A549 (cell line): ENCODE results near the gene SENP7. TPM values are rescaled to one million over a fixed set of nuclear protein-coding genes. Genes with fewer than 3 reads are reported as not detected.

Experiments
- ATAC-seq, 2 experiments: fragments of 200-7000 bp in 1 of 2; fragments of >200 bp in 1 of 2; cut with Nextera tagmentation in 1 of 2; cut with Tn5 transposase in 1 of 2; 3 replicates each; pipeline versions ENCODE4 v1.8.0 to v1.9.1; 2018 to 2020; ENCODE audit warnings: mild to moderate bottlenecking in 1 of 2, moderate library complexity in 1 of 2
- CTCF ChIA-PET: fragments of 300-600 bp; sonication (Branson Sonifier 250); formaldehyde crosslinking; extraction: SDS; loops from one replicate; lab custom pipeline; 2021; ENCODE audit warnings: antibody characterized with exemption, inconsistent platforms; lab: Yijun Ruan, JAX
- POLR2A ChIA-PET: fragments of 350-600 bp; formaldehyde crosslinking; extraction: SDS; loops from one replicate; lab custom pipeline; 2021; ENCODE audit warnings: antibody characterized with exemption, inconsistent platforms; lab: Yijun Ruan, JAX
- DNase-seq, 2 experiments: peaks; one replicate each; pipeline versions ENCODE4 v3.0.0 to v3.0.0-alpha.2; 2011 to 2016; ENCODE audit warnings: low read depth in 1 of 2, low spot score in 1 of 2
- FAIRE-seq: peaks from 2 replicates; lab custom pipeline; 2011; peaks lifted over from hg19 to GRCh38; lab: Jason Lieb, UNC
- H3K27ac ChIP-seq, 2 experiments: fragments of >200 bp; sonication (Bioruptor Twin); formaldehyde crosslinking; 3 replicates each; pipeline ENCODE4 v1.5.1; 2016 to 2017
- H3K4me1 ChIP-seq: fragments of >200 bp; sonication (Bioruptor Twin); formaldehyde crosslinking; 3 replicates; pipeline ENCODE4 v1.6.1; 2016
- H3K4me2 ChIP-seq: fragments of >200 bp; sonication (Bioruptor Twin); formaldehyde crosslinking; 3 replicates; pipeline ENCODE4 v1.6.1; 2016
- H3K4me3 ChIP-seq: fragments of >200 bp; sonication (Bioruptor Twin); formaldehyde crosslinking; 3 replicates; pipeline ENCODE4 v1.5.1; 2016
- H3K9me3 ChIP-seq: fragments of >200 bp; sonication (Bioruptor Twin); formaldehyde crosslinking; 3 replicates; pipeline ENCODE4 v1.6.1; 2016
- BCL3 ChIP-seq: fragments of >200 bp; sonication (Bioruptor Twin); formaldehyde crosslinking; IDR thresholded peaks from 3 replicates; pipeline ENCODE4 v1.6.1; 2016
- CBX2 ChIP-seq: fragments of 200-600 bp; sonication (generic); IDR thresholded peaks from 2 replicates; pipeline ENCODE4 v1.6.1; 2016; ENCODE audit warnings: low read depth, mild to moderate bottlenecking, borderline replicate concordance
- CEBPB ChIP-seq, 2 experiments: fragments of >200 bp in 1 of 2; sonication (Bioruptor Twin) in 1 of 2; formaldehyde crosslinking in 1 of 2; IDR thresholded peaks; 2 replicates each; pipeline ENCODE4 v1.6.1; 2012 to 2016
- EHF ChIP-seq: fragments of 250-450 bp; sonication (Bioruptor Pico); IDR thresholded peaks from 2 replicates; pipeline ENCODE4 v1.5.0; 2020; ENCODE audit warnings: mild to moderate bottlenecking
- ELK1 ChIP-seq: fragments of 150-350 bp; IDR thresholded peaks from 2 replicates; pipeline ENCODE4 v1.6.1; 2014; ENCODE audit warnings: low read depth, mild to moderate bottlenecking, low read length
- EP300 ChIP-seq, 2 experiments: fragments of >200 bp; sonication (Bioruptor Twin); formaldehyde crosslinking; IDR thresholded peaks; 2 replicates in 1 of 2; 3 replicates in 1 of 2; pipeline ENCODE4 v1.6.1; 2016 to 2017
- FOSL2 ChIP-seq, 2 experiments: fragments of 450-650 bp in 1 of 2; fragments of >200 bp in 1 of 2; sonication (Bioruptor Twin) in 1 of 2; formaldehyde crosslinking; IDR thresholded peaks; 2 replicates each; pipeline versions ENCODE4 v1.5.0 to v1.6.1; 2016 to 2020; ENCODE audit warnings: mild to moderate bottlenecking in 1 of 2, moderate library complexity in 1 of 2
- HES2 ChIP-seq: fragments of >200 bp; sonication (Bioruptor Twin); formaldehyde crosslinking; IDR thresholded peaks from 2 replicates; pipeline ENCODE4 v1.6.1; 2016
- HOXA7 ChIP-seq: fragments of 250-450 bp; sonication (Bioruptor Pico); IDR thresholded peaks from 2 replicates; pipeline ENCODE4 v1.5.0; 2020; ENCODE audit warnings: mild to moderate bottlenecking, moderate library complexity
- HOXB13 ChIP-seq: fragments of 250-450 bp; sonication (Bioruptor Pico); IDR thresholded peaks from 2 replicates; pipeline ENCODE4 v1.5.0; 2020; ENCODE audit warnings: low read depth, mild to moderate bottlenecking, moderate library complexity
- JUN ChIP-seq, 2 experiments: fragments of >200 bp; sonication (Bioruptor Twin); formaldehyde crosslinking; IDR thresholded peaks; 2 replicates in 1 of 2; 3 replicates in 1 of 2; pipeline ENCODE4 v1.6.1; 2016 to 2017
- KDM5A ChIP-seq: fragments of 200-600 bp; sonication (generic); IDR thresholded peaks from 2 replicates; pipeline ENCODE4 v1.6.1; 2016; ENCODE audit warnings: antibody characterized with exemption, mild to moderate bottlenecking
- MAZ ChIP-seq: fragments of 150-350 bp; IDR thresholded peaks from 2 replicates; pipeline ENCODE4 v1.6.1; 2014; ENCODE audit warnings: antibody characterized with exemption, low read depth, low read length, borderline replicate concordance
- MYC ChIP-seq: IDR thresholded peaks from 2 replicates; pipeline ENCODE4 v1.6.1; 2012; ENCODE audit warnings: mild to moderate bottlenecking, inconsistent platforms, low read length, improper control_type of control experiment, borderline replicate concordance
- NPAS2 ChIP-seq: fragments of 250-450 bp; sonication (Bioruptor Pico); IDR thresholded peaks from 2 replicates; pipeline ENCODE4 v1.8.0; 2022; ENCODE audit warnings: mild to moderate bottlenecking, moderate library complexity, borderline replicate concordance
- NR3C1 ChIP-seq: fragments of >200 bp; sonication (Bioruptor Twin); formaldehyde crosslinking; IDR thresholded peaks from 3 replicates; pipeline ENCODE4 v1.6.1; 2017
- PBX3 ChIP-seq: IDR thresholded peaks from 2 replicates; pipeline ENCODE4 v1.6.1; 2012
- PHF8 ChIP-seq: fragments of 200-600 bp; sonication (generic); IDR thresholded peaks from 2 replicates; pipeline ENCODE4 v1.6.1; 2016; ENCODE audit warnings: low read depth, mild to moderate bottlenecking, antibody characterized with exemption, moderate library complexity, borderline replicate concordance
- RARB ChIP-seq: fragments of 250-450 bp; sonication (Bioruptor Pico); IDR thresholded peaks from 2 replicates; pipeline ENCODE4 v1.8.0; 2021; ENCODE audit warnings: mild to moderate bottlenecking, moderate library complexity
- RCOR1 ChIP-seq: fragments of 150-350 bp; IDR thresholded peaks from 2 replicates; pipeline ENCODE4 v1.6.1; 2014; ENCODE audit warnings: antibody characterized with exemption, low read length, low read depth
- RFX5 ChIP-seq: fragments of 450-650 bp; IDR thresholded peaks from 2 replicates; pipeline ENCODE4 v1.7.1; 2014; ENCODE audit warnings: antibody characterized with exemption, mild to moderate bottlenecking, moderate library complexity
- RNF2 ChIP-seq: fragments of 200-600 bp; sonication (generic); IDR thresholded peaks from 2 replicates; pipeline ENCODE4 v1.6.1; 2016; ENCODE audit warnings: low read depth, mild to moderate bottlenecking, antibody characterized with exemption, moderate library complexity, borderline replicate concordance
- TFCP2L1 ChIP-seq: fragments of 250-450 bp; sonication (Bioruptor Pico); IDR thresholded peaks from 2 replicates; pipeline ENCODE4 v1.5.0; 2021; ENCODE audit warnings: mild to moderate bottlenecking
- TP53 ChIP-seq: fragments of 250-450 bp; sonication (Bioruptor Pico); IDR thresholded peaks from 2 replicates; pipeline ENCODE4 v1.5.0; 2021; ENCODE audit warnings: mild to moderate bottlenecking, moderate library complexity
- ZFP36 ChIP-seq: fragments of 450-650 bp; IDR thresholded peaks from 2 replicates; pipeline ENCODE4 v1.6.1; 2014; ENCODE audit warnings: borderline replicate concordance; ENCODE audit not compliant: partially characterized antibody
- ZNF302 ChIP-seq: fragments of 250-450 bp; sonication (Bioruptor Pico); IDR thresholded peaks from 2 replicates; pipeline ENCODE4 v1.9.0; 2021; ENCODE audit warnings: inconsistent platforms, mild to moderate bottlenecking, moderate library complexity
- ZSCAN20 ChIP-seq: fragments of 250-450 bp; sonication (Bioruptor Pico); IDR thresholded peaks from 2 replicates; pipeline ENCODE4 v1.8.0; 2022; ENCODE audit warnings: mild to moderate bottlenecking, moderate library complexity
- WGBS: methylation state at CpG from one replicate; pipeline ENCODE4 v1.1.6; 2017; ENCODE audit errors: missing lambda C conversion rate; 5-methylcytosine and 5-hydroxymethylcytosine counted together
- polyA plus RNA-seq, 4 experiments: library from polyadenylated mRNA; depleted of rRNA in 3 of 4; stranded (reverse); fragments of >200 nt; fragmentation: RNase III in 1 of 4; extraction: RNeasy Plus Mini Kit Qiagen cat#74134 plus additional on column Dnase treatment in 1 of 4; gene quantifications; 2 replicates in 3 of 4; 3 replicates in 1 of 4; pipeline ENCODE4 v1.2.3, GENCODE V29; 2011 to 2017

The SENP7 gene
- polyA plus RNA-seq, 2 of the 4 experiments (the other 2 are of a cell fraction): 3.1 to 10.3 TPM

GRCh38 chr3:101383656-101384055 is 129.4 kb downstream of the SENP7 start:
- ATAC-seq (0 out of 6 replicates have a peak, but pooled peaks of 1 of the 2 experiments have one; percentile 27), DNase-seq (no peak), FAIRE-seq (no peak)
- Histone ChIP-seq H3K9me3 (peaks cover 10% of the 10 kb centered on the region; the same call in 2 of the 3 replicates), H3K4me2 (no peak overlapping the region), H3K4me3 (no peak overlapping the region), H3K4me1 (no peaks in the 10 kb centered on the region), H3K27ac (no peak overlapping the region)
- ChIA-PET CTCF (interaction anchor here (0.6 to 2.2 kb wide), 3 partner anchors 19 to 921 kb away, joined by 4 read pairs; no protein-coding TSS in a partner anchor), POLR2A (no interaction called here)
- no peak for TF ChIP-seq ELK1
- no peak for TF ChIP-seq BCL3
- no peak for TF ChIP-seq CEBPB (IDR thresholded peaks at IDR 0.05)
- no peak for TF ChIP-seq TP53
- no peak for TF ChIP-seq HES2
- TF ChIP-seq PHF8: no peak
- TF ChIP-seq MAZ: no peak
- TF ChIP-seq PBX3: no peak
- TF ChIP-seq TFCP2L1 (CRISPR knock-in tag): no peak
- TF ChIP-seq KDM5A: no peak
- TF ChIP-seq MYC: no peak
- no peak for TF ChIP-seq ZSCAN20 (CRISPR knock-in tag)
- no peak for TF ChIP-seq RARB
- TF ChIP-seq ZNF302 (CRISPR knock-in tag): no peak
- no peak for TF ChIP-seq NPAS2
- no peak for TF ChIP-seq RCOR1
- no peak for TF ChIP-seq HOXB13 (CRISPR knock-in tag)
- TF ChIP-seq HOXA7 (CRISPR knock-in tag): no peak
- TF ChIP-seq RNF2: no peak
- 80% methylated on average over 2 of the region's 4 CpGs for WGBS

GRCh38 chr3:101383156-101383575 is 129.8 kb downstream of the SENP7 start:
- ATAC-seq: no peak
- ChIA-PET POLR2A (no interaction called here), CTCF (interaction anchor here (0.6 to 2.2 kb wide), 4 partner anchors 9 to 86 kb away, joined by 3 to 4 read pairs (median 4); no protein-coding TSS in a partner anchor)
- TF ChIP-seq JUN (IDR thresholded peaks at IDR 0.05): no peak
- no peak for TF ChIP-seq MYC
- TF ChIP-seq BCL3: no peak
- no peak for TF ChIP-seq CBX2
- TF ChIP-seq ZFP36: no peak
- TF ChIP-seq FOSL2 (IDR thresholded peaks at IDR 0.05): no peak
- no peak for TF ChIP-seq FOSL2 (CRISPR knock-in tag; IDR thresholded peaks at IDR 0.05)
- TF ChIP-seq RFX5: no peak
- no peak for TF ChIP-seq NR3C1
- TF ChIP-seq HOXA7 (CRISPR knock-in tag): no peak
- no peak for TF ChIP-seq EP300 (IDR thresholded peaks at IDR 0.05)
- TF ChIP-seq EHF: no peak
- no peak for TF ChIP-seq RNF2
- no peak for TF ChIP-seq ELK1

More at GRCh38 chr3:101383156-101383575, 129.8 kb downstream of the SENP7 start:
- Histone ChIP-seq H3K27ac (no peak overlapping the region), H3K4me2 (no peak overlapping the region), H3K4me3 (no peak overlapping the region), H3K4me1 (no peaks in the 10 kb centered on the region), H3K9me3 (peaks cover 7% of the 10 kb centered on the region; the same call in 1 of the 3 replicates)
- no peak for DNase-seq
- FAIRE-seq: no peak
- WGBS: 78% methylated on average over 4 of the region's 5 CpGs
